GM23248 (cell line): ENCODE data around the gene CPNE5. TPM values are rescaled to one million over a fixed set of nuclear protein-coding genes. Genes with fewer than 3 reads are reported as not detected.
"Not testable (repeated sequence)": the region's sequence is repeated elsewhere in the genome, so short reads cannot be mapped to it uniquely, and the experiment has no call there.

Experiments
- DNase-seq: peaks from one replicate; pipeline ENCODE4 v3.0.0-alpha.2; 2015
- H2AFZ ChIP-seq: fragments of 200-600 bp; sonication (generic); 2 replicates; pipeline ENCODE4 v1.6.1; 2016; ENCODE audit warnings: antibody characterized with exemption
- H3F3A ChIP-seq: fragments of 200-600 bp; sonication (generic); 2 replicates; pipeline ENCODE4 v1.6.1; 2016; ENCODE audit warnings: mild to moderate bottlenecking, antibody characterized with exemption, mixed run types; ENCODE audit not compliant: insufficient read depth
- H3K27ac ChIP-seq: fragments of 200-600 bp; sonication (generic); 2 replicates; pipeline ENCODE4 v1.5.1; 2016; ENCODE audit warnings: mild to moderate bottlenecking
- H3K27me3 ChIP-seq: fragments of 200-600 bp; sonication (generic); replicated peaks from 2 replicates; pipeline ENCODE4 v1.6.1; 2016; ENCODE audit warnings: mild to moderate bottlenecking; ENCODE audit not compliant: insufficient read depth
- H3K36me3 ChIP-seq: fragments of 200-600 bp; sonication (generic); 2 replicates; pipeline ENCODE4 v1.6.1; 2016; ENCODE audit warnings: low read depth, mild to moderate bottlenecking
- H3K4me1 ChIP-seq: fragments of 200-600 bp; sonication (generic); 2 replicates; pipeline ENCODE4 v1.6.1; 2016; ENCODE audit warnings: mild to moderate bottlenecking; ENCODE audit not compliant: insufficient read depth
- H3K4me2 ChIP-seq: fragments of 200-600 bp; sonication (generic); one replicate; pipeline ENCODE4 v1.6.1; 2016; ENCODE audit warnings: mild to moderate bottlenecking; ENCODE audit not compliant: unreplicated experiment
- H3K4me3 ChIP-seq: fragments of 200-600 bp; sonication (generic); 2 replicates; pipeline ENCODE4 v1.5.1; 2016; ENCODE audit warnings: mild to moderate bottlenecking
- H3K79me2 ChIP-seq: fragments of 200-600 bp; sonication (generic); 2 replicates; pipeline ENCODE4 v1.6.1; 2016; ENCODE audit warnings: mild to moderate bottlenecking; ENCODE audit not compliant: insufficient read depth
- H3K9ac ChIP-seq: fragments of 200-600 bp; sonication (generic); 2 replicates; pipeline ENCODE4 v1.6.1; 2016; ENCODE audit warnings: mild to moderate bottlenecking
- H3K9me2 ChIP-seq: fragments of 200-600 bp; sonication (generic); 2 replicates; pipeline ENCODE4 v1.6.1; 2016; ENCODE audit warnings: mixed run types, mild to moderate bottlenecking, moderate library complexity; ENCODE audit not compliant: insufficient read depth
- H3K9me3 ChIP-seq: fragments of 200-600 bp; sonication (generic); one replicate; pipeline ENCODE4 v1.6.1; 2017; ENCODE audit warnings: low read depth
- H4K20me1 ChIP-seq: fragments of 200-600 bp; sonication (generic); 2 replicates; pipeline ENCODE4 v1.6.0; 2016; ENCODE audit not compliant: insufficient read depth
- EZH2 ChIP-seq: fragments of 200-600 bp; sonication (generic); IDR thresholded peaks from 2 replicates; pipeline ENCODE4 v1.6.1; 2018; ENCODE audit warnings: antibody characterized with exemption, mild to moderate bottlenecking; ENCODE audit not compliant: insufficient read depth, poor library complexity, severe bottlenecking
- EZH2phosphoT487 ChIP-seq: fragments of 200-600 bp; sonication (generic); IDR thresholded peaks from 2 replicates; pipeline ENCODE4 v1.6.1; 2018; ENCODE audit warnings: antibody characterized with exemption, moderate library complexity, mild to moderate bottlenecking, low read depth; ENCODE audit not compliant: insufficient read depth
- WGBS, 2 experiments: methylation state at CpG; one replicate each; pipeline ENCODE4 v1.1.6; 2015 to 2017; ENCODE audit warnings: low lambda C conversion rate in 2 of 2, low coverage in 1 of 2; ENCODE audit errors: missing lambda C conversion rate in 2 of 2; 5-methylcytosine and 5-hydroxymethylcytosine counted together
- in situ Hi-C: fragments of 300-500 bp; cut with MboI; formaldehyde crosslinking; loops from 2 replicates; pipeline ENCODE4 v1.15.0; 2020
- polyA plus RNA-seq: library from polyadenylated mRNA; unstranded; fragments of >200 nt; fragmentation: Nextera tagmentation; extraction: Ambion mirVana; gene quantifications from 2 replicates; pipeline ENCODE4 v1.2.1, GENCODE V29; 2016
- total RNA-seq: library from RNA; depleted of rRNA; stranded (reverse); fragments of >200 nt; shearing (Covaris generic); gene quantifications from 2 replicates; pipeline ENCODE4 v1.2.3, GENCODE V29; 2014

The CPNE5 gene
- total and polyA plus RNA-seq, 2 experiments from 2014 or later, result 0.23 TPM; not detected in 1

DNA sequence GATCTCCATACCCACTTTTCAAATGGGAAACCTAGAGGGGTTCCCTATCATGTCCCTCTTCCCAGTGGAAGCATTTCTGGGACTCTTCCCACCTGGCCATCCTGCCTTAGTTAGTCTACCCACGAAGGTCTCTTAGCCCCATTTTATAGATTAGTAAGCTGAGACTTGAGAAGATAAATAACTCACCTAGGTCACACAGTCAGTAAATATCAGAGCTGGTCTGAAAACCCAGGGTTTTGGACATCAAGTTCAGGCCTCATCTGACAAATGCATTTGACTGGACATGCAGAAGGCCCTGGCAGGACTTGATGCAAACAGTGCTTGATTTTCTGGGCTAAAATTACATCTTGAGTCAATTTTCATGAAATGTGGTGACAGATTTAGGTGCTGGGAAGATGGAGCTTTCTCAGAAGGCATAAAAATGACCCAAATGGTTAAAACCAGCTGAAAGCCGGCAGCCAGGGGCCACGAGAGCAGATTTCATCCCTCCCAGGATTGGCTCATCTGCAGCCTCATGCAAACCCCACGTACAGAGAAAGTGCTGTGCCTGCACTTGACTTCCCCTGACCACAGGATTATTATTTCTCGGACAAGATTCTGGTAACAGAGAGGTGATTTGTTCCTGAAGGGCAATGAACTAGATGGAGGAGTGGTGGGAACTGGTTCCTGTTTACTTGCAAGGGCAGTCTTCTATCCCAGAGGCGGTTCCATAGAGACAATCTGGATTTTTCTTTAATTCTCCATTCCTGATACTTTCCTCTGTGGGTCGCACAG is 23.1 kb downstream of the CPNE5 start:
- Histone ChIP-seq H3K9me3 (no peaks in the 10 kb centered on the region), H4K20me1 (no peaks in the 10 kb centered on the region), H3K4me1 (0 out of 2 replicates have a peak, but pooled peaks cover 4% of the 10 kb centered on the region), H3K4me3 (no peak overlapping the region), H3K27ac (no peak overlapping the region), H3K9me2 (no peaks in the 10 kb centered on the region), H3K36me3 (no peaks in the 10 kb centered on the region), H3K4me2 (no peak overlapping the region), H3K79me2 (no peaks in the 10 kb centered on the region), H3K9ac (no peak overlapping the region), H2AFZ (no peak overlapping the region), H3K27me3 (no peaks in the 10 kb centered on the region), H3F3A (peaks cover 7% of the 10 kb centered on the region; the same call in 1 of the 2 replicates)
- in situ Hi-C loops, result no loop called here
- WGBS, 2 experiments, result 56 to 57% methylated on average over 7 of the region's 7 CpGs
- no peak for TF ChIP-seq EZH2
- no peak for TF ChIP-seq EZH2phosphoT487
- DNase-seq, result no peak

DNA sequence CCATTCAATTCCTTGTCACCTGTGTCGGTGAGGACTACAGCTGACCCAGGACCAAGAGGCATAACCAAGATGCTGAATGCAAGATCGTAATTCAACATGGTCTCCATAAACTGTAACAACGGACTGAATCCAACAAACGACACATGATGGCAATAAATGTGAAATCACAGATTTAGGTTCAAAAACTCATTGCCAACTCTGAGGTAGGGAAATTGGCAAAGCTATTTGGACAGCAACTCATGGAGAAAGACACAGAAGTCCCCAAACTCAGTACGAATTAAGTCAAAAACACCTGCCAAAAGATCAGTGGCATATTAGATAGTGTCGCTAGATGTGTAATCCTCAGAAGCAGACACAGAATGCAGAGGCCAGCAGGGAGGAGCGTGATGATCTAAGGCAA is 25.0 kb downstream of the CPNE5 start:
- TF ChIP-seq EZH2 (no peak), EZH2phosphoT487 (no peak)

DNA sequence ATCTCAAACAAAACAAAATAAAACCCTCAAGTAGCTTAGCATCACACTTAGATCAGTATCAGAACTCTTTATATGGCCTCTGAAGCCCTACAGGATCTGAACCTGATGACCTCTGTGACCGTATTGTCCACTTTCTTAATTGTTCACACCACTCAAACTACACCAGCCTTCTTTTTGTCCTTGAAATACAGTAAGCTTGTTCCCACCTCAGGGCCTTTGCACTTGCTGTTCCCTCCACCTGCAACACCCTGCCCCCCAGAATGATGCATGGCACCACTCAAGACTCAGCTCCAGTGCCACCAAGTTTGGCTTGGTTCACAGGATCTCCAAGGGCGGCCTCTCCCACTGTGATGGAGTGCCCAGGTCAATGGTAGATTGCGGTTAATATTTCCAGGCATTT is 25.7 kb downstream of the CPNE5 start:
- H3K4me2 ChIP-seq, result no peak overlapping the region
- no peak for TF ChIP-seq EZH2phosphoT487
- TF ChIP-seq EZH2, result no peak
- H2AFZ ChIP-seq, result no peak overlapping the region
- H3K4me3 ChIP-seq, result no peak overlapping the region
- in situ Hi-C loops, result no loop called here
- H3K9ac ChIP-seq, result no peak overlapping the region
- H3K36me3 ChIP-seq, result no peaks in the 10 kb centered on the region
- no peaks in the 10 kb centered on the region for H3K9me3 ChIP-seq
- H3K27ac ChIP-seq, result no peak overlapping the region
- no peaks in the 10 kb centered on the region for H3K9me2 ChIP-seq
- no peaks in the 10 kb centered on the region for H3F3A ChIP-seq
- no peaks in the 10 kb centered on the region for H3K4me1 ChIP-seq
- WGBS, 2 experiments, result 58 to 63% methylated on average over 3 of the region's 3 CpGs
- H3K79me2 ChIP-seq, result no peaks in the 10 kb centered on the region
- no peak for DNase-seq
- H4K20me1 ChIP-seq, result no peaks in the 10 kb centered on the region
- H3K27me3 ChIP-seq, result peaks cover 9% of the 10 kb centered on the region; the same call in 1 of the 2 replicates

More for the DNA sequence above, 25.0 kb downstream of the CPNE5 start:
- no peak for DNase-seq
- no peak overlapping the region for H3K4me2 ChIP-seq
- no peaks in the 10 kb centered on the region for H3K9me3 ChIP-seq
- no peaks in the 10 kb centered on the region for H3K4me1 ChIP-seq
- H3K9me2 ChIP-seq, result no peaks in the 10 kb centered on the region
- H3K36me3 ChIP-seq, result no peaks in the 10 kb centered on the region
- H4K20me1 ChIP-seq, result no peaks in the 10 kb centered on the region
- no peaks in the 10 kb centered on the region for H3K79me2 ChIP-seq
- no peak overlapping the region for H3K9ac ChIP-seq
- no peak overlapping the region for H3K27ac ChIP-seq
- H2AFZ ChIP-seq, result no peak overlapping the region
- in situ Hi-C loops, result no loop called here
- peaks cover 3% of the 10 kb centered on the region; the same call in 1 of the 2 replicates for H3K27me3 ChIP-seq
- H3K4me3 ChIP-seq, result no peak overlapping the region
- 79 to 80% methylated on average over 7 of the region's 7 CpGs for WGBS, 2 experiments
- no peaks in the 10 kb centered on the region for H3F3A ChIP-seq

DNA sequence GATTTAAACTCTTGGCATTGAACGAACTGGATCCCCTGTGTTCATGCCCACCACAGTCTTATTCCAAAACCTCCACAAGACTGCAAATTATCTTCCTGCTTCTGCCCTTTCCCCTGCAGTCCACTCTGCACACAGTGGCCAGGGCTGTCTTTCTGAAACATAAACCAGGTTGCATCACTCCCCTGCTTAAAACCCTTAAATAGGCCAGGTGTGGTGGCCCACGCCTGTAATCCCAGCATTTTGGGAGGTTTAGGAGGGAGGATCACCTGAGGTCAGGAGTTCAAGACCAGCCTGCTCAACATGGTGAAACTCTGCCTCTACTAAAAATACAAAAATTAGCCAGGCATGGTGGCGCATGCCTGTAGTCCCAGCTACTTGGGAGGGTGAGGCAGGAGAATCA is 26.2 kb downstream of the CPNE5 start:
- H3K9me3 ChIP-seq, in situ Hi-C loops: not testable (repeated sequence)

More for the DNA sequence above, 26.2 kb downstream of the CPNE5 start:
- not testable (repeated sequence) for H3F3A ChIP-seq, H3K27me3 ChIP-seq, H3K79me2 ChIP-seq, H3K9me2 ChIP-seq, H2AFZ ChIP-seq, DNase-seq, H3K9ac ChIP-seq, H4K20me1 ChIP-seq, H3K4me2 ChIP-seq, H3K36me3 ChIP-seq, H3K4me3 ChIP-seq, H3K4me1 ChIP-seq, H3K27ac ChIP-seq
- 88 to 89% methylated on average over 3 of the region's 3 CpGs for WGBS, 2 experiments
